ENCODE data around the gene TUBGCP2.

DNA sequence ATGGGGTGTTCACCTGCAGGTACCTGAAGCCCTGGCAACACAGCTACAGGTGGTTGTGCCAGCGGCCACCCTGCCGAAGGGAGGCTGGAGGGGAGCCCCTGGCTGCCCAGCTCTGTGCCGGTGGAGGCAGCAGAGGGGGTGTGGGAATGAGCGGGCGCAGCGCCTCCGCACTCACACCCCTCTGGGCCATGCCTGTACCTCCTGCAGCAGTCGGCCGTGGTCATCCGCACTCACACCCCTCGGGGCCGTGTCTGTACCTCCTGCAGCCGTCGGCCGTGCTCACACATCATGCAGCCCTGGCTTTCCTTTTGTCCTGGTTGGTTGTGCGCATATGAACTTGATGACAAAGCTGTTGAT is 1.7 kb upstream of the TUBGCP2 start:
- TF ChIP-seq CTCF (IDR thresholded peaks at IDR 0.05 in 4 of 5, conservative IDR thresholded peaks at IDR 0.05 in 1 of 5) (no peak), POLR2A (IDR thresholded peaks at IDR 0.05) (no peak)

All from gastrocnemius medialis (tissue), 4 donors.